GM21381 (cell line): ENCODE measurements around the gene CTNNBIP1.

Experiments used
- ATAC-seq: cut with Tn5 transposase; IDR thresholded peaks from one replicate; pipeline ENCODE4 v1.9.1; 2021; ENCODE audit warnings: mild to moderate bottlenecking, moderate library complexity; ENCODE audit not compliant: unreplicated experiment

CTNNBIP1 gene

DNA sequence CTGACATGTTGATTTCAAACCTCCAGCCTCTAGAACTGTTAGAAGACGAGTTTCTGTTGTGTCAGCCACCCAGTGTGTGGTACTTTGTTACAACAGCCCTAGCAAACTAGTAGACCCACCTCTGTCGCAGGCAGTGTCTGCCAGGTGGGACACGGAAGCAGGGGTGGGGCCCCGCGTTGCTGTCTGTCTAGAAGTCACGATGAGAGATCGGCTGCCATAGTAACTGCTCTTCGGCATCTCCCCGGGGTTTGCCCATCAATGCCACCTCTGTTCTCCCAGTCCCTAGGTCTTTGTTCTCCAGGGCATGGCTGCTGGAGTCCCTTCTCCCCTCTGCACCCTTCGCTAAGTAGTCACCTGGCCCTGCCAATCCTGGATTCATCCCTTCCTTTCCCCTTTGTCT lies 71.1 kb downstream of the CTNNBIP1 start:
- ATAC-seq: no peak

DNA sequence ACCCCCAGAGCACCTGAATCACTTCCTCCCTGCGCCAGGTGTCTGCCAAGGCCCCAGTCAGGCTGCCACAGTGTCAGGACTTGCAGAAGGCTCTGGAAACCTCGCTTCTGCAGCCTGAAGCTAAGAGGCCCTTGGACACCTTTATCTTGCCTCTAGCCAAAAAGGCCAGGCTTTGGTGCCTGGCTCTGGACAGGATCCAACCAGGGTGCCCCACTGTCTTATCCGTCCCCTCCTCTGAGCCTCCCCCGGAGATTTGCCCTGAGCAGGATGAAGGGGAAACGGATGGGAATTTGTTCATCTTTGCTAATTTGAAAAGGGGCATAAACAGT lies 73.5 kb downstream of the CTNNBIP1 start:
- ATAC-seq: no peak

DNA sequence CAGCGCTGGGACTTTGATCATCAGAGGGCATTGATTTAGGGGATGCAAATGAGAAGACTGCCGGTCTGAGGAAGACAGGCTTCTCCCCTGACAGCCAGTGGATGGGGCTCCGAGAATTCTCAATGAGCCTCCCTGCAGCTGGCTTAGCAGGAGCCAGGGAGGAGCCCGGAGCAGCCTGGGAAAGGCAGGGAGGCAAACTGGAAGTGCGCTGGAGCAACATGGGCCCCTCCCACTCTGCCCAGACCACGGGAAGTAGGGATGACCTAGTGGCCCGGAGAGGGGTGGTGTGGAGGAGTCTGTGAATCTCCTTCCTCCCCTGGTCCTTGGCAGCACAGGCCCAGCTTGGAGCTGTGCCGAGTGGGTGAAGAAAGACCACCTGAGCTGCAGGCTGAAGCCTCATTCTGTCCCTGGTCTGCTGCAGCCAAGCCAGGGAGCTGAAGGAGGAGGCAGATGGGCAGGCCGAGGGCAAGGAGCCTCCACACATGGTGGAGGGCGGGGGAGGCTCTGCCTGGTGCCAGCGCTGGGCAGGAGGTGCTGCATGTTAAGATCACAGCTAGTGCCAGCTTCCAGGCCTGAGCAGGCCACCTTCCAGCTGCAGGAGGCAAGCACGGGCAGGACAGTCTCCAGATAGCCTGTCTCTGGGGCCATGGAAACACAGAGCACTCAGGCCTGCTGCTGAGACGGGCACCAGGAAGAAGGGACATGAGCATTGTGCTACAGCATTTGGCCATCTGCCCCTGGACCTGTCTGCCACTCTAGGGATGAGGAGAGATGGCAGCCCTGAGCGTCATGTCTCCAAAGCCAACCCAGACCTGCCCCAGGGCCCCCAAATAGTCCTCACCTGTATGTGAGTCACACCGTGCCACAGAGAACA lies 74.1 kb downstream of the CTNNBIP1 start:
- no peak for ATAC-seq

DNA sequence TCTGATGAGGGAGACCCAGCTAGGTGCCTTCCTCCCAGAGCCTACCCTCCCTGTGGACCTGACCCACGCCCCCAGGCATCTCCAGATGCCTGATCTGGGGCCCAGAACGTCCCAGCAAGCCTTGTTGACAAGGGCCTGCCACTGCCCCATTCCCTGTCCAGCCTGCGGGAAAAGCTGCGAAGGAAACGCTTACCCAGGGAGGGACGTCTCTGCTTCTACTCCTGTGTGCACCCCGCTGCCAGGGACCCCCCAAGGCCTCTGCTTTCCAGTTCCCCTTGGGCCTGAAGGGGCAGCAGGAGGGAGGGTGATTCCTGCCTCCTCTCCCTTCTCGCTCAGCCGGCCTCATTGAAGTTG lies 74.7 kb downstream of the CTNNBIP1 start:
- ATAC-seq: no peak

- no peak for ATAC-seq
Measured at GRCh38 chr1:9833632-9834031, 76.4 kb downstream of the CTNNBIP1 start.

GRCh38 chr1:9827558-9828185 lies 82.4 kb downstream of the CTNNBIP1 start:
- ATAC-seq: no peak

DNA sequence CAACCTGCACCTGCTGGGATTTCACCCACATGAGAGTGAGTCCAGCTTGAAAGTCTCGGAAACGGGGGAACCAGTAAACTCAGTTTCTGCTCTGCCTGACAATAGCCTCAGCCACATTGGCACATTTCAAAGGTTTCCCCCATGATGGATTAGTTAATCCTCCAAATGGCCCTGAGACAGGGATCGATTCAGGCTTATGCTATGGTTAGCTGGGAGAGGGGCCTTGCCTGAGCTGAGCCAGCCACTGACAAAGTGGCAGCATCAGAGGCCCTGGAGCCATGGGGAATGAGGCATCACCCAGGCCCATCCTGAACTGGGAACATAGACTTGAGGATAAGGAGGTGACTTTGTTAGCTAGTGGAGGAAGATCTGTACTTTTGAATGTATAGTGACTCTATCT lies 83.5 kb downstream of the CTNNBIP1 start:
- no peak for ATAC-seq

GRCh38 chr1:9826087-9826486 lies 84.0 kb downstream of the CTNNBIP1 start:
- no peak for ATAC-seq

DNA sequence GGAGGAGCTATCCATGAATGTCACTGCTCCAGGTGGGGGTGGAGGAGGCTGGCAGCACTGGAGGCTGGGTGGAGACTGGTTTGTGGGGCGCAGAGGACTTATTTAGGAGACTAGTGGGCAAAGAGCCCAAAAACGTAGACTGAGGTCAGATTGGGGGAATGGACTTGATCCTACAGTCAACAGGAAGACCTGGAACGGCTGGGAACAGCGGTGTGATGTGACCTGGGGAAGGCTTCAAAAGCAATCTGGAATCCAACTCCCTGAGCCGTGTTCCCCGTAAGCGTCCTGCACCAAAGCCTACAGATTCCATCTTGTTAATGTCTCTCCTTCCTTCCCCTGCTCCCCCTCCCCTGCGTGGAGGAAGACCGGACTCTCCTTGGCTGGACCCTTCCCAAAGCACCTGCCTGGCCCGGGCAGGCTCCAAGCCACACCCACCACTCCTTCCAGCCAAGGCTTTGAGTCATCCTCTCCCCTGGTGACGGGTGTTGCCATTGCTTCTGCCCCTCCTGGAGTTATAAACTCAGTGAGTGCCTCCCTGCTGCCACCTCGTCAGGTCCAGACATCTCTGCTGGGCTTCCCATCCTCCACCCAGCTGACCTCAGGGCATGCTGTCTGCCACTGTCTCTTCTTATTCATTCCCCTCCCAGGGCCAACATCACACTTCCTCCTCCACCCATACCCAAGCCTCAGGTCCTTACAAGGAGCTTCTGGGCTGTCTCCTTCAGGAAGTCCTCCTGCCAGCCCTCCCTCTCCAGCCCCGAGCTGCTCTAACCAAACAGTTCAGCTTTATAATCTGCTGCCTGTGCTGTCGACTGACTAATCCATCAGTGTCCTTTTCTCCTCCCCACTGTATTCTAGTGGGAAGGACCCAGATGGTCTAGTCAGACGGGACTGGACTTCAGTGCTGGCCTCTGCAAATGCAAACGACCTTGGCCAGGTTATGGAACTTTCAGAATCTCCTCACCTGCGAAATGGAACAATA lies 84.7 kb downstream of the CTNNBIP1 start:
- no peak for ATAC-seq

DNA sequence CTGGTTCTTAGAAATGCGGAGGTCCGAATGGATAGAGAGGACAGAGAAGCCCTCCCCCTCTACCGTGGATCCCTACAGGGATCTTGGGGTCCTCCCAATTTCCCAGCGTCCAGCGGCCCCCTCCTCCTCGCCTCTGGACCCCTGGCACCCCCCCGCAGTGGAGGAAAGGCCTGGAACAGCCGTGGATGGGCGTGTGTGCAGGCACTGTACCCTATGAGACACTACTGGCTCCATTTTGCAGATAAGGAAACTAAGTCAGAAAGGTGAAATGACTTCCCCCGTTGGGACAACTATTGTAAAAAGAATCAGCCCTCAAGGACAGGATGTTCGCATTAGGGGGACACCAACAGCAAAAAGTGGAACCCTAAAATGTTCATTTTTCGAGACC lies 85.4 kb downstream of the CTNNBIP1 start:
- ATAC-seq: no peak

- peak; percentile 60 for ATAC-seq
Measured at GRCh38 chr1:9823943-9824701, 85.9 kb downstream of the CTNNBIP1 start, which contains the start of gene CLSTN1. Gene CLSTN1 (minus strand): TSS chr1:9823965. CDS start chr1:9823733, 232 bp downstream.

DNA sequence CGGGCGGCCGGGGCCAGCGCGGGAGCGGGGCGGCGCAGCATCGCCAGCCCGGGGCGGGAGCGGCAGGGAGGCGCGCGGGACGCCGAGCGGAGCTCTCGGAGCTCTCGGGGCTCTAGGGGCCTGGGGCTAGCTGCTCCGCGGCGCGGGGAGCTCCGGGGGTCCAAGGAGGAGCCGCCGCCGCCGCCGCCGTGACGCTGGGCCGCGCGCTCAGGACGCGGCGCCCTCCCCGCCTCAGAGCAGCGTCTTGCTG lies 86.5 kb downstream of the CTNNBIP1 start:
- ATAC-seq: peak; percentile 4

GRCh38 chr1:9822897-9823692 lies 87.0 kb downstream of the CTNNBIP1 start:
- peak; percentile 15 for ATAC-seq

DNA sequence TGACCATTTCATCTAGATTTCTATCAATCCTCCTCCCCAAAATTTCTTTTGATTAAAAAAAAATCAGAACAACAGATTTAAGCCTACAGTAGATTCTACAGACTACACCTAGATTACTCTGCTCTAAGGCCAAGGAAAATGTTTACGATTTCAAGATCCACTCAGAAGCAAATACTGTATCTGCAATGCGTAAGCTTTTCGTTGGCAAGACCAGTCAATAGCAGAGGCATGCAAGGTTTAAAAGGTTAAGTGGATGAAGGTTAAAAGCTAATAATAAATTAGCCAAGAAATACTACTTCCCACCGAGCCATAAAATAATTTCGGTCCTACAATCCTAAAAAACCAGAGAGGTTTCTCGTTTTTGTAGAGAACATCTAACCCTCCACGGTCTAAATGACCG lies 87.6 kb downstream of the CTNNBIP1 start:
- ATAC-seq: no peak

DNA sequence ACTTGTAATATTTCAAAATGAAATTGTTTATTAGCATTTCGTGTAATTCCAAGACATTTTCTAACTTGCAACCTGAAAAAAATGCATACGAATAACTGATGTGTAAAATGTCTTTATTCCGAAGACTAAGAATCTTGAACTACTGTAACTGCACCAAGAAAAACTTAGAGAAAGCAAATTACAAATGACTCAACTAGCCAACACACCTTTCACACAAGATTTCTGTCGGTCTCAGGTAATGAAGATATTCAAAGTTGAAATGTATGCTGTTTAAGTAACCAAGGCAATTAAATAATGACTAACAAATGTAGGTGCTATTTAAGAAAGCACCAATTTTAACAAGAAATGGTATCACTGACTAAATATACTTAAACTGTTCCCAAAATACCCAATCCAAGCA lies 88.4 kb downstream of the CTNNBIP1 start:
- ATAC-seq: no peak

DNA sequence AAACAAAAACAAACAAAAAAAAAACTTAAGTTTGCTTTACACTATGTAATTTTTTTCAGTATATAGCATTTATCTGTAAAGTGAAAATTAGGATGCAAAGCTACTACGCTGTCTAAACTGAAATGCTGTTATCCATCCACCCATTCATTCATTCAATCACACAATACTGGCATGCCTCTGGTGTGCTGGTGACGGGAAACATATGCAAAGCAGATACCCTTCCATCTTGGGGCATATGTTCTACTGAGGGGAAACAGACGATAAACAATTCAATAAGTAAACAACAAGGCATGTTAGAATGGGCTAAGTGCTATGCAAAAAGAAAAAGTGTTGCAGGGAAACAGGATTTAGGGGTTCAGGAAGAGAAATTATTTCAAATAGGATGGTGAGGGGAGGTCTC lies 89.5 kb downstream of the CTNNBIP1 start:
- no peak for ATAC-seq

DNA sequence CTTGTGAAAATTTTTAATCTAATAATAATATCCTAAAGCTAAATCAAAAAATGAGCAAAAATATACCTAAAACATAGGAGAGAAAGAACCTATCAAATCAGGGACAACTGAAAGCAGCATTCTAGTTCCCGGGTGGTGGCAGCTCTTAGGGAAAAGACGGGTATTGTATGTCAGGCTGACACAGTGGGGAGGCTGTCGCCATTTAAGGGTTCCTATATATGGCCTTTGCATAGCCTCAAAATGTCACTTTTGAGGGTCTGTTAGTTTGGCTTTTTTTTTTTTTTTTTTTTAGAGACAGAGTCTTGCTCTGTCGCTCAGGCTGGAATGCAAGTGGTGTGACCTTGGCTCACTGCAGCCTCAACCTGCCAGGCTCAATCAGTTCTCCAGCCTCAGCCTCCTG lies 92.3 kb downstream of the CTNNBIP1 start:
- ATAC-seq: no peak

DNA sequence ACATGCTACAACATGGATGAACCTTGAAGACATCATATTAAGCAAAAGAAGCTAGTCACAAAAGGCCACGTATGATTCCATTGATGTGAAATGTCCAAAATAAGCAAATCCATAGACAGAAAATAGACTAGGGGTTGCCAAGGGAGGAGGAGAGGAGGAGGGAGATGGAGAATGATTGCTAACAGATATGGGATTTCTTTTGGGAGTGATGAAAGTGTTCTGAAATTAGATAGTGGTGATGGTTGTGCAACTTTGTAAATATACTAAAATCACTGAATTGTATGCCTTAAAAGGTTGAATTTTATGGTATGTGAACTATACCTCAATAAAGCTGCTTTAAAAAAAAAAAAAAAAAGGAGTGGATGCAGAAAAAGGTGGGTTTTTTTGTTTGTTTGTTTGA lies 93.9 kb downstream of the CTNNBIP1 start:
- ATAC-seq: no peak

DNA sequence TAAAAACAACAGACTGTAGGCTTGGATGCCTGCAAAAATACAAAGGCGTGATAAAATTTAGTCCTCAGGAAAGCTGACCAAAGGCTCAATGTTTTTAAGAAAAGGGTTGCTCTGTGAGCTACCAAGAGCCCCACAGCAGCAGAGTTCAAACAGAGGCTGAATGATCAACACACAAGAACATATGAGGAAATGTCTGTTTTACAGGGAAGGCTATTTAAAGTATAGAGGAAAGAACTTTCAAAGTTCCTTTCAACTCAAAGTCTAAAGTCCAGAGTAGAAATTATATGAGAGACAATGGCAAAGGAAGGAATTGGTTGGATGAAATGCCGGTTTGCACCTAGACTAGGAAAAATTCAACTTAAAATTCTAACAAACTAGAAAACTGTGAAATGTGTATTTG lies 94.9 kb downstream of the CTNNBIP1 start:
- no peak for ATAC-seq

DNA sequence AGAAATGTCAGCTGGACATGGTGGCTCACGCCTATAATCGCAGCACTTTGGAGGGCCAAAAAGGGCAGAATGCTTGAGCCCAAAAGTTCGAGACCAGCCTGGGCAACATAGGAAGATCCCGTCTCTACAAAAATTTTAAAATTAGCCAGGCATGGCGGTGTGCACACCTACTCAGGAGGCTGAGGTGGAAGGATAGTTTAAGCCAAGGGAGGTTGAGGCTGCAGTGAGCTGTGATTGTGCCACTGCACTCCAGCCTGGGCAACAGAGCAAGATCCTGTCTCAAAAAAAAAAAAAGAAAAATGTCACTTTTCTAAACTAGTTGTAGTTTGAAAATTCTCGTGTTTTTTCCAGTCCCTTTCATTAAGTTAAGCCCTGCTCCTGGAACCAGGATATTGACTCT lies 95.5 kb downstream of the CTNNBIP1 start:
- no peak for ATAC-seq
